Subcutaneous abdominal adipose tissue (tissue), 5 donors: ENCODE measurements around the gene PCDHGA2.
"Not testable (repeated sequence)": the region's sequence is repeated elsewhere in the genome, so short reads cannot be mapped to it uniquely, and the experiment has no call there.

ENCODE experiments used
- H3K27ac ChIP-seq: one replicate; pipeline ENCODE4 v1.7.0; 2013; ENCODE audit warnings: low read depth, mild to moderate bottlenecking, inconsistent platforms, low read length, moderate library complexity
- H3K27me3 ChIP-seq, 5 donors: one replicate each; pipeline ENCODE4 v1.7.0; 2013; ENCODE audit warnings: low read length in 5 of 5, inconsistent platforms in 1 of 5; ENCODE audit not compliant: control insufficient read depth in 5 of 5, insufficient read depth in 4 of 5
- H3K36me3 ChIP-seq, 5 donors: one replicate each; pipeline ENCODE4 v1.7.0; 2013; ENCODE audit warnings: low read length in 5 of 5; ENCODE audit not compliant: control insufficient read depth in 5 of 5, insufficient read depth in 5 of 5
- H3K4me1 ChIP-seq, 5 donors: one replicate each; pipeline ENCODE4 v1.7.0; 2013; ENCODE audit warnings: low read length in 5 of 5, mild to moderate bottlenecking in 3 of 5, moderate library complexity in 1 of 5; ENCODE audit not compliant: control insufficient read depth in 5 of 5, insufficient read depth in 5 of 5
- H3K4me3 ChIP-seq, 5 donors: one replicate each; pipeline ENCODE4 v1.7.0; 2013; ENCODE audit warnings: low read length in 5 of 5, low read depth in 1 of 5
- H3K9ac ChIP-seq, 5 donors: one replicate each; pipeline ENCODE4 v1.7.0; 2013; ENCODE audit warnings: low read length in 5 of 5, mild to moderate bottlenecking in 4 of 5, moderate library complexity in 3 of 5
- H3K9me3 ChIP-seq, 5 donors: one replicate each; pipeline ENCODE4 v1.7.0; 2013; ENCODE audit warnings: low read length in 5 of 5; ENCODE audit not compliant: control insufficient read depth in 5 of 5
- donor health status: healthy.
- donor health status: healthy.
- donor health status: healthy.
- donor health status: healthy.
- donor health status: healthy.

PCDHGA2 gene

DNA sequence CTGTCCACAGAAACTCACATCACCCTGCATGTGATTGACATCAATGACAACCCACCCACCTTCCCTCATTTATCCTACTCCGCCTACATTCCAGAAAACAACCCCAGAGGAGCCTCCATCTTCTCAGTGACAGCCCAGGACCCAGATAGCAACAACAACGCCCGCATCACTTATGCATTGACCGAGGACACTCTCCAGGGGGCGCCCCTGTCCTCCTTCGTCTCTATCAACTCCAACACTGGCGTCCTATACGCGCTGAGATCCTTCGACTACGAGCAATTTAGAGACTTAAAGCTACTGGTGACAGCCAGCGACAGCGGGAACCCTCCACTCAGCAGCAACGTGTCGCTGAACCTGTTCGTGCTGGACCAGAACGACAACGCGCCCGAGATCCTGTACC, 6.8 kb downstream of the PCDHGA2 start:
- H3K9me3 ChIP-seq: peaks cover 22 to 59% (median 49%) of the 10 kb centered on the region in 5 donors
- H3K4me1 ChIP-seq: peaks cover 0 to 12% (median 0%) of the 10 kb centered on the region in 5 donors
- no peaks in the 10 kb centered on the region for H3K36me3 ChIP-seq
- H3K9ac ChIP-seq: no peak overlapping the region
- peaks cover 0 to 6% (median 3%) of the 10 kb centered on the region in 5 donors for H3K27me3 ChIP-seq
- H3K27ac ChIP-seq: no peak overlapping the region
- peak overlapping the region in 4 of 5 donors; percentile 4 to 61 (median 42) for H3K4me3 ChIP-seq

DNA sequence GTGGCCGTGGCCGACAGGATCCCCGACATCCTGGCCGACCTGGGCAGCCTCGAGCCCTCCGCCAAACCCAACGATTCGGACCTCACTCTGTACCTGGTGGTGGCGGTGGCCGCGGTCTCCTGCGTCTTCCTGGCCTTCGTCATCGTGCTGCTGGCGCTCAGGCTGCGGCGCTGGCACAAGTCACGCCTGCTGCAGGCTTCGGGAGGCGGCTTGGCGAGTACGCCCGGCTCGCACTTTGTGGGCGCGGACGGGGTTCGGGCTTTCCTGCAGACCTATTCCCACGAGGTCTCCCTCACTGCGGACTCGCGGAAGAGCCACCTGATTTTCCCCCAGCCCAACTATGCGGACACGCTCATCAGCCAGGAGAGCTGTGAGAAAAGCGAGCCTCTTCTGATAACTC, 7.5 kb downstream of the PCDHGA2 start:
- H3K4me3 ChIP-seq, H3K9ac ChIP-seq, H3K27me3 ChIP-seq, H3K27ac ChIP-seq, H3K36me3 ChIP-seq: not testable (repeated sequence)
- H3K9me3 ChIP-seq: peaks cover 25 to 58% (median 52%) of the 10 kb centered on the region in 5 donors
- peaks cover 0 to 12% (median 0%) of the 10 kb centered on the region in 5 donors for H3K4me1 ChIP-seq

DNA sequence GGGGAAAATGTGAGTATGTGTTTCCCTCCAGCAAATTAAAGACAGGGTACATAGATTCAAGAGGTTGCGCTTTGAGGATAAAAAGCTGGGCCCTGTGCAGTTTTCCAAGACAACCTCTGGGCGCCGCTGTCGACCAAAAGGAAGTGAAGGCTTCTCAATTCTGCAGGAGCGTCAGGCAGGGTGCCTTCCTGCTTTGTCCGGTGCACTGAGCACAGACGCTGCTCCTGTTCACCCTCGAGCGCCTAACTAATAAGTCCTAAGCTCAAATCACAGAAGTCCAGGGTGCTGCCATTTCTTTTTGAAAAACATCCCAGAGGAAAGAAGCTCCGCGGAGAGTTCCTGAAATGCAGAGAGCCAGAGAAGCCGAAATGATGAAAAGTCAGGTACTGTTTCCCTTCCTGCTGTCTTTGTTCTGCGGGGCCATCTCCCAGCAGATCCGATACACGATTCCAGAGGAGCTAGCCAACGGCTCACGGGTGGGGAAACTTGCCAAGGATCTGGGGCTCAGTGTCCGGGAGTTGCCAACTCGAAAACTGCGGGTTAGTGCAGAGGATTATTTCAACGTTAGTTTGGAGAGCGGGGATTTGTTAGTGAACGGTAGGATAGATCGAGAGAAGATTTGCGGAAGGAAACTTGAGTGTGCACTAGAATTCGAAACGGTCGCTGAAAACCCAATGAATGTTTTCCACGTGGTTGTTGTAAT, 11.5 kb downstream of the PCDHGA2 start, which contains the start of gene PCDHGB1:
TSS of gene PCDHGB1 (plus strand) at position 183 of the 703 bp plus-strand sequence. CDS start at position 345, 162 bp downstream.
- no peak within 1 kb of the TSS for H3K27ac ChIP-seq
- peaks cover 26 to 60% (median 52%) of the 10 kb centered on the region in 5 donors for H3K9me3 ChIP-seq
- peak within 1 kb of the TSS; percentile 34 to 63 (median 39) for H3K4me3 ChIP-seq

DNA sequence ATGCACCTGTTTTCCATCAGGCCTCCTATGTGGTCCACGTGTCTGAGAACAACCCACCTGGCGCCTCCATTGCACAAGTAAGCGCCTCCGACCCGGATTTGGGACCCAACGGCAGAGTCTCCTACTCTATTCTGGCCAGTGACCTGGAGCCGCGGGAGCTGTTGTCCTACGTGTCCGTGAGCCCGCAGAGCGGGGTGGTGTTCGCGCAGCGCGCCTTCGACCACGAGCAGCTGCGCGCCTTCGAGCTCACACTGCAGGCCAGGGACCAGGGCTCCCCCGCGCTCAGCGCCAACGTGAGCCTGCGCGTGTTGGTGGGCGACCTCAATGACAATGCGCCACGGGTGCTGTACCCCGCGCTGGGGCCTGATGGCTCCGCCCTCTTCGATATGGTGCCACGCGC, 13.0 kb downstream of the PCDHGA2 start:
- H3K9me3 ChIP-seq: peaks cover 36 to 70% (median 58%) of the 10 kb centered on the region in 5 donors
- H3K36me3 ChIP-seq: no peaks in the 10 kb centered on the region
- no peak overlapping the region for H3K27ac ChIP-seq
- H3K4me3 ChIP-seq: peak overlapping the region in 3 of 5 donors; percentile 14 to 35 (median 25)
- peaks cover 0 to 18% (median 6%) of the 10 kb centered on the region in 5 donors for H3K27me3 ChIP-seq
- H3K9ac ChIP-seq: no peak overlapping the region
- peaks cover 0 to 11% (median 8%) of the 10 kb centered on the region in 5 donors for H3K4me1 ChIP-seq

More for the DNA sequence above, 11.5 kb downstream of the PCDHGA2 start, which contains the start of gene PCDHGB1:
- Histone ChIP-seq H3K36me3 (no peaks in the 10 kb centered on the region), H3K27me3 (peaks cover 0 to 17% (median 6%) of the 10 kb centered on the region in 5 donors), H3K9ac (no peak within 1 kb of the TSS), H3K4me1 (peaks cover 0 to 6% (median 2%) of the 10 kb centered on the region in 5 donors)

- H3K4me1 ChIP-seq: peaks cover 0 to 11% (median 9%) of the 10 kb centered on the region in 5 donors
- H3K27ac ChIP-seq: no peak within 1 kb of the TSS
- peaks cover 0 to 19% (median 6%) of the 10 kb centered on the region in 5 donors for H3K27me3 ChIP-seq
- no peaks in the 10 kb centered on the region for H3K36me3 ChIP-seq
- no peak within 1 kb of the TSS for H3K9ac ChIP-seq
- peak within 1 kb of the TSS; percentile 43 to 62 (median 57) for H3K4me3 ChIP-seq
- peaks cover 43 to 77% (median 65%) of the 10 kb centered on the region in 5 donors for H3K9me3 ChIP-seq
These were observed 16.4 kb downstream of the PCDHGA2 start, which contains the start of gene PCDHGA4 for GRCh38 chr5:141354900-141355469. Gene PCDHGA4, plus strand, starts transcription at chr5:141355021. Its CDS starts 87 bp downstream, at chr5:141355108.

DNA sequence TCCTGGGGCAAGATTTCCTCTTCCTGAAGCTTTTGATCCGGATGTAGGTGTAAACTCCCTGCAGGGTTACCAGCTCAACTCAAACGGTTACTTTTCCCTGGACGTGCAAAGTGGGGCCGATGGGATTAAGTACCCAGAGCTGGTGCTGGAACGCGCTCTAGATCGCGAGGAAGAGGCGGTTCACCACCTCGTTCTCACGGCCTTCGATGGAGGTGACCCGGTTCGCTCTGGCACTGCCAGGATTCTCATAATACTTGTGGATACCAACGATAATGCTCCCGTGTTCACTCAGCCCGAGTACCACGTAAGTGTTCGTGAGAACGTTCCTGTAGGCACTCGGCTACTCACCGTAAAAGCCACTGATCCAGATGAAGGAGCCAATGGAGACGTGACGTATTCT, 17.1 kb downstream of the PCDHGA2 start:
- H3K4me1 ChIP-seq: peaks cover 0 to 11% (median 7%) of the 10 kb centered on the region in 5 donors
- H3K27ac ChIP-seq: no peak overlapping the region
- no peak overlapping the region for H3K9ac ChIP-seq
- peaks cover 45 to 78% (median 65%) of the 10 kb centered on the region in 5 donors for H3K9me3 ChIP-seq
- peak overlapping the region; percentile 43 to 60 (median 56) for H3K4me3 ChIP-seq
- H3K27me3 ChIP-seq: peaks cover 0 to 17% (median 6%) of the 10 kb centered on the region in 5 donors
- no peaks in the 10 kb centered on the region for H3K36me3 ChIP-seq

DNA sequence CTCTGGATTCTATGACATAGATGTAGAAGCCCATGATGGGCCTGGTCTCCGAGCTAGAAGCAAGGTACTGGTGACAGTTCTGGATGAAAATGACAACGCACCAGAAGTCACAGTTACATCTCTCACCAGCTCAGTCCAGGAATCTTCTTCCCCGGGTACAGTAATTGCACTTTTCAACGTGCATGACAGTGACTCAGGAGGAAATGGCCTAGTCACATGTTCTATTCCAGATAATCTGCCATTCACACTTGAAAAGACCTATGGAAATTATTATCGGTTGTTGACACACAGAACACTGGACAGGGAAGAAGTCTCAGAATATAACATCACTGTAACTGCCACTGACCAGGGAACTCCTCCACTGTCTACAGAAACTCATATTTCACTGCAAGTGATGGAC, 17.6 kb downstream of the PCDHGA2 start:
- Histone ChIP-seq H3K4me3 (peak overlapping the region in 4 of 5 donors; percentile 39 to 60 (median 54)), H3K27ac (no peak overlapping the region), H3K36me3 (no peaks in the 10 kb centered on the region), H3K9ac (no peak overlapping the region), H3K9me3 (peaks cover 45 to 78% (median 65%) of the 10 kb centered on the region in 5 donors), H3K27me3 (peaks cover 0 to 12% (median 6%) of the 10 kb centered on the region in 5 donors), H3K4me1 (peaks cover 0 to 11% (median 7%) of the 10 kb centered on the region in 5 donors)

DNA sequence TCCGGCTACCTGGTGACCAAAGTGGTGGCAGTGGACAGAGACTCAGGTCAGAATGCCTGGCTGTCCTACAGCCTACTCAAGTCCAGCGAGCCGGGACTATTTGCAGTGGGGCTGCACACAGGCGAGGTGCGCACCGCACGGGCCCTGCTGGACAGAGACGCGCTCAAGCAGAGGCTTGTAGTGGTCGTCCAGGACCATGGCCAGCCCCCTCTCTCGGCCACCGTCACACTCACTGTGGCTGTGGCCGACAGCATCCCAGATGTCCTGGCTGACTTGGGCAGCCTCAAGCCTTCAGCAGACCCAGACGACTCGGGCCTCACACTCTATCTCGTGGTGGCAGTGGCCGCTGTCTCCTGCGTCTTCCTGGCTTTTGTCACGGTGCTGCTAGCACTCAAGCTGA, 18.4 kb downstream of the PCDHGA2 start:
- Histone ChIP-seq H3K9ac (no peak overlapping the region), H3K4me3 (peak overlapping the region; percentile 33 to 43 (median 38)), H3K4me1 (peaks cover 0 to 11% (median 7%) of the 10 kb centered on the region in 5 donors), H3K27ac (no peak overlapping the region), H3K27me3 (peaks cover 0 to 6% (median 0%) of the 10 kb centered on the region in 5 donors), H3K36me3 (no peaks in the 10 kb centered on the region), H3K9me3 (peaks cover 44 to 79% (median 65%) of the 10 kb centered on the region in 5 donors)

- Histone ChIP-seq H3K4me1 (peaks cover 0 to 11% (median 7%) of the 10 kb centered on the region in 5 donors), H3K4me3 (peak within 1 kb of the TSS; percentile 27 to 63 (median 47)), H3K27ac (no peak within 1 kb of the TSS), H3K27me3 (peaks cover 0 to 12% (median 5%) of the 10 kb centered on the region in 5 donors), H3K9me3 (peaks cover 56 to 86% (median 78%) of the 10 kb centered on the region in 5 donors), H3K36me3 (no peaks in the 10 kb centered on the region), H3K9ac (no peak within 1 kb of the TSS)
These were observed 21.3 kb downstream of the PCDHGA2 start, which contains the start of gene PCDHGB2 for GRCh38 chr5:141359790-141360426. Gene PCDHGB2, plus strand, starts transcription at chr5:141359994. Its CDS starts 142 bp downstream, at chr5:141360136.
